CD4-positive, alpha-beta T cell treated with Interferon gamma for 1 hour (primary cell): ENCODE data around the gene CTCFL.

Source experiments
- DNase-seq: peaks from one replicate; pipeline ENCODE4 v3.0.0-alpha.2; 2020

CTCFL gene

GRCh38 chr20:57559658-57560553 lies 35.0 kb upstream of the CTCFL start:
- no peak for DNase-seq

- no peak for DNase-seq
Measured at GRCh38 chr20:57559289-57559634, 34.3 kb upstream of the CTCFL start.

GRCh38 chr20:57558614-57559288 lies 33.8 kb upstream of the CTCFL start:
- DNase-seq: no peak

- no peak for DNase-seq
Measured at GRCh38 chr20:57557926-57558613, 33.1 kb upstream of the CTCFL start.

- DNase-seq: no peak
Measured at GRCh38 chr20:57556980-57557274, 32.0 kb upstream of the CTCFL start.

GRCh38 chr20:57555457-57556184 lies 30.7 kb upstream of the CTCFL start:
- no peak for DNase-seq

GRCh38 chr20:57553376-57554018 lies 28.6 kb upstream of the CTCFL start:
- DNase-seq: no peak

GRCh38 chr20:57552471-57552870 lies 27.5 kb upstream of the CTCFL start:
- DNase-seq: no peak

GRCh38 chr20:57548177-57549058 lies 23.5 kb upstream of the CTCFL start:
- no peak for DNase-seq

GRCh38 chr20:57546956-57547649 lies 22.2 kb upstream of the CTCFL start:
- DNase-seq: no peak

- DNase-seq: no peak
Measured at GRCh38 chr20:57545927-57546662, 21.2 kb upstream of the CTCFL start.

GRCh38 chr20:57544838-57545564 lies 20.1 kb upstream of the CTCFL start:
- no peak for DNase-seq

- DNase-seq: no peak
Measured at GRCh38 chr20:57543754-57544153, 18.8 kb upstream of the CTCFL start.

- no peak for DNase-seq
Measured at GRCh38 chr20:57540890-57541580, 16.1 kb upstream of the CTCFL start.

- DNase-seq: no peak
Measured at GRCh38 chr20:57539889-57540288, 14.9 kb upstream of the CTCFL start.

GRCh38 chr20:57537822-57538221 lies 12.9 kb upstream of the CTCFL start:
- no peak for DNase-seq

GRCh38 chr20:57536771-57537724 lies 12.1 kb upstream of the CTCFL start:
- DNase-seq: no peak
